ENCODE measurements around the gene TRIP11. TPM values are rescaled to one million over a fixed set of nuclear protein-coding genes. Genes with fewer than 3 reads are reported as not detected.

Gene TRIP11
- total and polyA plus RNA-seq, 2 of the 13 experiments (the other 11 are each of a cell fraction or from before 2014, with no cell fraction given): 10.9 to 32.8 TPM

GRCh38 chr14:92037989-92038388 lies 1.9 kb downstream of the TRIP11 start:
- CTCF ChIA-PET (ENCODE audit: low intra/inter-chr PET ratio, low total read pairs): no interaction called here
- Histone ChIP-seq H3K4me2 (ENCODE audit: low read depth, low read length) (peak overlapping the region; percentile 92), H3K27ac (ENCODE audit: extremely low read length, insufficient read depth, low read length) (no peak overlapping the region), H3K36me3 (replicated peaks in 1 of 2; ENCODE audit: control insufficient read depth in 1 of 2, insufficient read depth in 2 of 2, low read length in 2 of 2) (no peaks in the 10 kb centered on the region), H4K20me1 (ENCODE audit: insufficient read depth, low read length) (peaks cover 9% of the 10 kb centered on the region; the same call in 1 of the 2 replicates), H3K27me3 (ENCODE audit: control insufficient read depth in 1 of 2, insufficient read depth in 2 of 2, low read length in 2 of 2) (no peaks in the 10 kb centered on the region; a peak in 2 of 5 replicates), H3K9ac (ENCODE audit: insufficient read depth, low read depth, low read length) (peak overlapping the region; percentile 98), H3K79me2 (ENCODE audit: insufficient read depth, low read length) (peaks cover 46% of the 10 kb centered on the region), H3K9me3 (ENCODE audit: low read length) (no peaks in the 10 kb centered on the region), H3K4me3 (replicated peaks in 1 of 3; ENCODE audit: insufficient read depth in 1 of 3, low read depth in 2 of 3, low read length in 3 of 3) (peak overlapping the region; percentile 21 to 91 (median 89); a peak in 5 of 6 replicates), H2AFZ (ENCODE audit: low read length) (no peak overlapping the region), H3K4me1 (ENCODE audit: insufficient read depth, low read length) (peaks cover 56% of the 10 kb centered on the region)
- in situ Hi-C loops (cut with HindIII; ENCODE audit: extremely low pct_ligation_motif_present, low pct_unique_long_range_greater_than_20kb) (no loop called here), intact Hi-C loops (cut with micrococcal nuclease; ENCODE audit: unreplicated experiment) (no loop called here)
- ATAC-seq: no peak
- DNase-seq (ENCODE audit: low spot score): no peak
- POLR2A ChIA-PET: no interaction called here
- BruUV-seq (replicated peaks): no TSS peak
- WGBS (ENCODE audit: low lambda C conversion rate): 69% methylated on average over 3 of the region's 3 CpGs
- TF ChIP-seq HNRNPL (IDR thresholded peaks at IDR 0.05; ENCODE audit: low read depth, low read length) (no peak), GTF3A (CRISPR knock-in tag; conservative IDR thresholded peaks at IDR 0.05) (no peak), KLF12 (CRISPR knock-in tag; IDR thresholded peaks at IDR 0.05; ENCODE audit: borderline replicate concordance) (no peak), ZMYM4 (CRISPR knock-in tag; IDR thresholded peaks at IDR 0.05) (no peak), SUZ12 (IDR thresholded peaks at IDR 0.05; ENCODE audit: low read depth, low read length) (no peak), XRCC5 (optimal IDR thresholded peaks at IDR 0.05; ENCODE audit: low read length) (no peak), SNAI1 (CRISPR knock-in tag; IDR thresholded peaks at IDR 0.05; ENCODE audit: borderline replicate concordance) (no peak), NFRKB (IDR thresholded peaks at IDR 0.05) (no peak), GABPB1 (CRISPR knock-in tag; IDR thresholded peaks at IDR 0.05) (no peak), ZNF629 (CRISPR knock-in tag; conservative IDR thresholded peaks at IDR 0.05) (no peak), ZNF20 (CRISPR knock-in tag; IDR thresholded peaks at IDR 0.05) (no peak)
- TF ChIP-seq, protein P1, sequence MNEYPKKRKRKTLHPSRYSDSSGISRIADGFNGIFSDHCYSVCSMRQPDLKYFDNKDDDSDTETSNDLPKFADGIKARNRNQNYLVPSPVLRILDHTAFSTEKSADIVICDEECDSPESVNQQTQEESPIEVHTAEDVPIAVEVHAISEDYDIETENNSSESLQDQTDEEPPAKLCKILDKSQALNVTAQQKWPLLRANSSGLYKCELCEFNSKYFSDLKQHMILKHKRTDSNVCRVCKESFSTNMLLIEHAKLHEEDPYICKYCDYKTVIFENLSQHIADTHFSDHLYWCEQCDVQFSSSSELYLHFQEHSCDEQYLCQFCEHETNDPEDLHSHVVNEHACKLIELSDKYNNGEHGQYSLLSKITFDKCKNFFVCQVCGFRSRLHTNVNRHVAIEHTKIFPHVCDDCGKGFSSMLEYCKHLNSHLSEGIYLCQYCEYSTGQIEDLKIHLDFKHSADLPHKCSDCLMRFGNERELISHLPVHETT (CRISPR knock-in tag; conservative IDR thresholded peaks at IDR 0.05): no peak
- FAIRE-seq: no peak

All from HepG2 (cell line).